ENCODE measurements around the gene ALDH1A1.

ALDH1A1 gene

DNA sequence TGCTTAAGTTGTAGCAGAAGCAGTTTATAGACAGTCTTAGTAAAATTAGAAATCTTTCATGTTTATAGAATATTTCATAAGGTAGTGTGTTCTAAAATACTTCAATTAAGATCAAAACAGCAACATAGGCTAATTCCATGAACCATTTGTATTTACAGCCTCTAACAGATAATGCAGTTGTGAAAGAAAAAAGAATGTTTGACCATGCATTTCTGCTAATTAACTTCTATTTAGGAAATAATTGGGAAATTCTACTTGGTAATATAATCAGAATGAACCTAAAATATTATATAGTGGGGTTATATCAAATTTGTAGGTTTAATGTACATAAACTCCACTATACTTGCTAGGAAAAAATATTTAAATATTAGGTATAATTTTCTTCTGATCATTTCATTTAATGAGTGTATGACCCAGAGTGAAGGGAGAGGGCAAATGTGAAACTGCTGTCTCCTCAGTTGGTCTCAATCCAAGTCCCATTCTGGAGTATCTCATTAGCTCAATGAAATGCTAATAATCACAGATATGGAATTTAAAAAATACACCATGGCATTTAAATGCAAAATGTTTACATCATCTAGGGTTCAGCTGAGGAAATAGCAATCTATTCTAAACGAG lies 34.9 kb downstream of the ALDH1A1 start:
- DNase-seq (ENCODE audit: low read depth), result peak; percentile 15

GRCh38 chr9:72915659-72916058 lies 37.2 kb downstream of the ALDH1A1 start:
- DNase-seq (ENCODE audit: low read depth), result no peak

DNA sequence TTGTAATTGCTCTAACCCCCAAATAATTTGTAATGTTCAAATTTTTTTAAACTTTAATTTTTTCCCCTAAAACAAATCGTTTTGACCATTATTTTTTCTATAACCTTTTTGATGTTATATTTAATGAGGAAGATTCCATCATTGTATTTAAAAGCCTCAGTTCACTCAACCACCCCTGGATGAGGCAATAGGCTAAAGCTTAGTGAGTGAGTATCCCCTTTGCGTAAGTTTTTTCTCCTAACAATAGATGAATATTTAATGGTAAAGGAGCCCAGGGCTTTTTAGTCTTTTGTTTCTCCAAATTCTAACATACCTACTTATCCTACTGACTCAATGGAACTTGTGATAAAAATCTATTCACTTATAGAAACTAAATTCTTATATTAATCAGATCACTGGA lies 38.1 kb downstream of the ALDH1A1 start:
- DNase-seq (ENCODE audit: low read depth), result no peak

GRCh38 chr9:72913382-72914009 lies 39.4 kb downstream of the ALDH1A1 start:
- no peak for DNase-seq (ENCODE audit: low read depth)

DNA sequence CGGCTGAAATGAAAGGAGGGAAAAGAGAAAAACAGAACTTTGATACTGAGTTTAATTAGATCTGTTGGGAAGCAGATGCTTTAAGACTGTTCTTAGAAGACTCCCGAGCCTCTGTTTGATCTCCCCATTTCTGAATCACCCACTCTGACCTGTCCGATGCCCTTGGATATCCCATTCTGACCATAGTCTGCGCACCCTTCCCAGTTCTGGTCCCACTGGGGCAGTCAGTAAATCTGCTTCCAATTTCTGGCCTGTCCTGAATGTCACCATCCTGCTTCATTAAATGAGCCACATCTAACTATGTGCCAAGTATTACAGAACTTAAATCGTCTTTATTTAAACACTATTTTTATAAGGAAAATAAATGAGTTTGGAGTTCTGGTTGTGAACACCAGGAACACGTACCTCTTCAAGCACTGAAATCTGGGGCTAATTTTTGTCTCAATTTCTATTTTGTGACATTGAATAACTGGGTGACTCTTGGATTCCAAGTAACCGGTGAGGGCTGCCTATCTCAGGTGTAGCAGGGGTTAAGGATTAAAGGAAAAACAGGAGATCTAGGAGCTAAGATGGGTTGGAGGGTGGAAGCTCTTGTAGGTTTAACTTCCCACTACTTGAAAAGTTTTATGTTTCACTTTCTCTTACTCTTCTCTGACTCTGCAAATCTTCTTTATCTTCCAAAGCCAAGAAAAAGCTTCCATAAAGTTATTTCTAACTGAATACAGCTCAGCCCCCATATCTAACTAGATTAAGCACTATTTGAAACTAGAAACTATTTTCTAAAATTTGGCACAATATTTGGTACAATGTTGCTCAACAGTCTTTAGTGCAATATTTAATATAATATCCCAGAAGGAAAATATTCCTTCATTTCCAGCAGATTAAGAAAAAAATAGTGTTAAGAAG lies 40.1 kb downstream of the ALDH1A1 start:
- no peak for DNase-seq (ENCODE audit: low read depth)

- DNase-seq (ENCODE audit: low read depth), result no peak
Observed at GRCh38 chr9:72911816-72912215, 41.0 kb downstream of the ALDH1A1 start.

- no peak for DNase-seq (ENCODE audit: low read depth)
Observed at GRCh38 chr9:72911247-72911775, 41.5 kb downstream of the ALDH1A1 start.

DNA sequence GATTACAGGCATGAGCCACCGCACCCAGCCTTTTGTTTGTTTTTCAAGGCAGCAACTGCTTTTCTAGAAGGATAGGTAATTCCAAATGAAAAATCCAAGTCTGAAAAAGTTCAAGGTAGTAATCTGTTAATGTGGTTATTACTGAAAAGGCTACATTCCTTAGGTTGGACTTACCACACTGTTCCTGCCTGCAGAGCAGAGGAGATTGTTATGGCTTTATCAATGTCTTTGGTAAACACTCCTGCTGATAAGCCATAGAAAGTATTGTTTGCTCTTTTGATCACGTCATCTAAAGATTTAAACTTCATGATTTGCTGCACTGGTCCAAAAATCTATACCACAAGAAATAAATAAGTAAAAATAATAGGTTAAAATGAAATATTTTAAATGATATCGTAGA lies 43.4 kb downstream of the ALDH1A1 start:
- no peak for DNase-seq (ENCODE audit: low read depth)

- no peak for DNase-seq (ENCODE audit: low read depth)
Observed at GRCh38 chr9:72907421-72907820, 45.4 kb downstream of the ALDH1A1 start.

- no peak for DNase-seq (ENCODE audit: low read depth)
Observed at GRCh38 chr9:72906810-72907209, 46.0 kb downstream of the ALDH1A1 start.

DNA sequence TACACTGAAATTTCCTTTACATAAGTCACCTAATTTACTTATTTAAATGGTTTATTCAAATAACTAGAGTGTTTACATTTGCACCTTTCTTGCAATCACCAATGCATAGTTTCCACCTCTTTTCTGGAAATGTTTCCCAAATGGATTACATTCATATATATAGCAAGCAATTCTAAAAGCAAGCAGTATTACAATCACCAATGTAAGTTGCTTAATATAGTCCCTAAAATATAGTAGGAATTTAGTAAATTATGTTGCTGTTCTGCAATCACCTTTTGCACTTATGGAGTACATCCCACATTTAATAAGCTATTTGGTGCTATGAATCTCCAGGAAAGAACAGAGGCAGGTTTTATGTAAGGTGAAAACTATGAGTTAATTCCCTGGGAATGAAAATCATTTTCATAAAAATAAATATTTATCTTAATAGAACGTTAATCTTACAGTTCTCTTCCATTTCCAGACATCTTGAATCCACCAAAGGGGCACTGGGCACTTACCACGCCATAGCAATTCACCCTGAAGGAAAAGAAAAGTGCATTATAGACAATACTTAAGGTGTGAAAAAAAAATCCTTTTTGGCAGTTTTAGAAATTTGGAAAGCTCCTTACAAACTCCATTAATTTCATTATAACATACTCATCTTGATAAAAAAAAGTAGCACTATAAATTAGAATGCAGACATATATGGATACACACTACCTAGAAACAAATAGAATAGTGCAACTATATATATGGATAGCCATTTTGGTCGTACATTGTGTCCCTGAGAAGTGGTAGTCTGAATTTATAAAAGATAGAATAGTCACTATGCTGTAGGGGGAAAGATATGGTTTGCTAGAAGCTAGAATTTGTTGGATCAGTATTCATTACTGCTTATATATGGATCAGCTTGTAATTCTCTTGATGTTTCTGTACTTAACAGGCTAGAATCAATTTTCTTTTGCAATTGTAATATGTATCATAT lies 47.1 kb downstream of the ALDH1A1 start:
- DNase-seq (ENCODE audit: low read depth), result no peak

- DNase-seq (ENCODE audit: low read depth), result no peak
Observed at GRCh38 chr9:72904267-72905093, 48.4 kb downstream of the ALDH1A1 start.

- DNase-seq (ENCODE audit: low read depth), result no peak
Observed at GRCh38 chr9:72903103-72903502, 49.8 kb downstream of the ALDH1A1 start.

DNA sequence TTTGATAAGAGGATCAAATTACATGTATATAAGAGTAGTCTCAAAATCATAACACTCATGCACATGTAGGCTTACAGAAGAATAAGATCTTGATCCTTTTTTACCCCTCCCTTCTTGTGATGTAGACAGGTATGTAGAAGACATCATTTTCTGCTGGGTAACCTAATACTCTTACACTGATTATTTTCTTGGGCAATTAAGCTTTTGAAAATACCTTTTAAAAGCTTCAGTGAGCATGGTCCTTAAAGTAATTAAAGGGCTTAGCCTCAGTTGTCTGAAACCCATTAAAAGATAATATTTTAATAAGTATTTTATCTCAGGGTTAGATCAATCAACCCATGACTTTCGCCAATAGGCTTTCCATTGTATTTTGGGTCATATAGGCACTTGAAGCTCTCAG lies 50.6 kb downstream of the ALDH1A1 start:
- no peak for DNase-seq (ENCODE audit: low read depth)

DNA sequence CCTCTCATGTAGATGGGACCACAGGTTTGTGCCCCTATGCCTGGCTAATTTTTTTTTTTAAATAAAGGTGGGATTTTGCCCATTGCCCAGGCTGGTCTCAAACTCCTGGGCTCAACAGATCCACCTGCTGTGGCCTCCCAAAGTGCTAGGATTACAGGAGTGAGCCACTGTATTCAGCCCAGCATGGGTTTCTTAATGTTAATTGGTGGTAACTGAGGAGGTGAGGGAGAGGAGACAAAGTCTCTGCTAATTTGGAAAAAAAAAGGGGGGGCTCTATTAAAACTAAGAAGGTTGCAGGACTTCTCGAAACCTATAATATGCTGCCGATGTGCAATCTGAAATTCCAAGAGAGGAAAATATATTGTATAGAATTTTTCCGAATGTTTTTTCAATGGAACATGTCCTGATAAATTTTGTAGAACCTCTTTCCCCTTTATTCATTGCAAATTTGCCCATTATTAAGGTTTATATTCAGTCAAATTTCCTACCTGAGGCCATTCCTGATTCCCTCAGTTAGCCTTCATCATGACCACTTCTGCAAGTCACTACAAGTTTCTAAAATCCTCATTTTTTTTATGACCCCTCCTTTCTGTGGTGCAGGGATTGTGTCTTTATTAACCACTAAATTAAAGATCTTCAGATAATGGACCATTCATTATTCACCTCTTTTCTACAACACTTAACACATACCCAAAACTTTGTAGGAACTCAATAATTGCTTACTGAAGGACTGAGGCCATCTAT lies 52.9 kb downstream of the ALDH1A1 start:
- no peak for DNase-seq (ENCODE audit: low read depth)

- DNase-seq (ENCODE audit: low read depth), result no peak
Observed at GRCh38 chr9:72898784-72899733, 53.8 kb downstream of the ALDH1A1 start.

GRCh38 chr9:72898360-72898759 lies 54.5 kb downstream of the ALDH1A1 start:
- DNase-seq (ENCODE audit: low read depth), result no peak

- no peak for DNase-seq (ENCODE audit: low read depth)
Observed at GRCh38 chr9:72897069-72897649, 55.7 kb downstream of the ALDH1A1 start.

Measured in amniotic epithelial cell (primary cell).